GM18517 (cell line): ENCODE measurements around the gene EDA.

Experiments
- ATAC-seq: cut with Tn5 transposase; IDR thresholded peaks from one replicate; pipeline ENCODE4 v1.9.1; 2021; ENCODE audit warnings: mild to moderate bottlenecking, moderate library complexity; ENCODE audit not compliant: unreplicated experiment

EDA gene

DNA sequence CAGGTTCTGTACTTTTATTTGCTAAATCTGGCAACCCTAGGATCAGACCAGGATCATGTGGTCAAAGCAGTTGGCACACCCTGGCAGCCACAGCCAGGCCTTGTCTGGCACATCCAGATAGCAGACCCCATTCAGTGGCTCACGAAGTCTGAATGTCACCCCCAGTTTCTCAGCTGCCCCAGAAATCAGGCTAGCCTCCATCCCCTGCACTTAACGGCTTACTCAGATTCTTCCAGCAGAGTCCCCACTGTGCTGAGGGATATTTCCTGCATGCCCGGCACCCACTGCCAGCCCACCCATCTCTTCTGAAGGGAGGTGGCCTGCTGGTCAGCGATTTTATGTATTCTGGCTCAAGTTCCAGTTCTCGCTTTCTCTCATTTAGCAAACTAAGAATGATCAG is 438.5 kb downstream of the EDA start:
- no peak for ATAC-seq

DNA sequence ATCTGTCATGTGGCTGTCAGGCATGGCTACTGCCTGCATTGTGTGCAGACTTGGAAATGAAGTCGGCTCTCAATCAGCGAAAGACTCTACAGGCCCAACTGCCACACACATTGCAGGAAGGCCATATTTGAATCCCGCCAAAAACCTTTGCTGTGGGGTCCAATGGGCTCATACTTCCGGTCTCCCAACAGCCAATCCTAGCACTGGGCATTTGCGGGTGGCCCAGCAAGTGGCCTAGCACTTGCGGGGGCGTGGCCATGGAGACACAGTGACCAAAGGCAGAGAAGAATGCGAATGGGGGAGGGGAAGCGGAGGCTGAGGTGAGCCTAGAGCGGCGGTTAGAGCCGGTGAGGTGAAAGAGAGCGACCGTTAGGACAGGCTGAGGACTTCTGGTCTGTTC is 446.2 kb downstream of the EDA start, which contains the start of gene OTUD6A:
Gene OTUD6A (plus strand): TSS at position 382 of the 400 bp plus-strand sequence. CDS start 68 bp downstream, outside the sequence.
- ATAC-seq = no peak

DNA sequence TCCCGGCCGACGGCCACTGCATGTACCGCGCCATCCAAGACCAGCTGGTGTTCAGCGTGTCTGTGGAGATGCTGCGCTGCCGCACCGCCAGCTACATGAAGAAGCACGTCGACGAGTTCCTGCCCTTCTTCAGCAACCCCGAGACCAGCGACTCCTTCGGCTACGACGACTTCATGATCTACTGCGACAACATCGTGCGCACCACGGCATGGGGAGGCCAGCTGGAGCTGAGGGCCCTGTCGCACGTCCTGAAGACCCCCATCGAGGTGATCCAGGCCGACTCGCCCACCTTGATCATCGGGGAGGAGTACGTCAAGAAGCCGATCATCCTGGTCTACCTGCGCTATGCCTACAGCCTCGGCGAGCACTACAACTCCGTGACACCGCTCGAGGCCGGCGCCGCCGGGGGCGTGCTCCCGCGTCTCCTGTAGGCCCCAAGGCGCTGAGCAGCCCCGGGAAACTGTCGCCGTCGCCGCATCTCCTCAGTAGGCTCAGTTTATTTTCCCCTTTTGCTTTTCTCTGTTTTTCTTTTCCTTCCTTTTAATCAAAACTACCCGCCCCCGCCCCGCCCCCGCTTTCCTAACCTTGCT is 447.1 kb downstream of the EDA start:
- no peak for ATAC-seq

DNA sequence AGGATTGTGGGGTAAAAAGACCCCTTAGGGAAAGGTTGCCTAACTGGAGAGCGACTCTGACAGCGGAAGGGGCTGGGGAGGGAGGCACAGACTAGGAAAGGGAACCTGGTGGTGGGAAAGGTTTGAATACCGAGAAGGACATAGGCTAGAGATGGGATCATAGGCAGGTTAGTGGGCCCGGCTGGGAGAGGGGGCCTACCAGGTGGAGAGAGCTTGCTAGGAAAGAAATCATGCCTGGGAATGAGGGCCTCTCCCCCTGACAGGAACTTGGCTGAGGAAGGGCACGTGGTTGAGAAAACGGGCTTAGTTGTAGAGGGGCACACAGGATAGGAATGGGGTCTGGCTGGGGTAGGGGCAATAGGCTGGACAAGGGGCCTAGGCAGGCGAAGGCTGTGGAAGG is 450.7 kb downstream of the EDA start:
- ATAC-seq = no peak

DNA sequence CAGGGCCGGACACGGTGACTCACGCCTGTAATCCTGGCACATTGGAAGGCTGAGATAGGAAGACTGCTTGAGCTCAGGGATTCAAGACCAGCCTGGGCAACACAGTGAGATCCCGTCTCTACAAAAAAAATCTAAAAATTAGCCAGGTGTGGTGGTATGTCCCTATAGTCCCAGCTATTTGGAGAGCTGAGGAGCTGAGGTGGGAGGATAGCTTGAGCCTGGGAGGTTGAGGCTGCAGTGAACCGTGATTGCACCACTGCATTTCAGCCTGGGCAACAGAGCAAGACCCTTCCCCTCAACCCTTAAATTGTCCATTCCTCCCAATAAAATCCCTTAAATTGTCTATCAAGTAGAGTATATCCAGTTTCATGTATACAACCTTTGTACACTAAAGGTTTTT is 463.4 kb downstream of the EDA start:
- no peak for ATAC-seq

DNA sequence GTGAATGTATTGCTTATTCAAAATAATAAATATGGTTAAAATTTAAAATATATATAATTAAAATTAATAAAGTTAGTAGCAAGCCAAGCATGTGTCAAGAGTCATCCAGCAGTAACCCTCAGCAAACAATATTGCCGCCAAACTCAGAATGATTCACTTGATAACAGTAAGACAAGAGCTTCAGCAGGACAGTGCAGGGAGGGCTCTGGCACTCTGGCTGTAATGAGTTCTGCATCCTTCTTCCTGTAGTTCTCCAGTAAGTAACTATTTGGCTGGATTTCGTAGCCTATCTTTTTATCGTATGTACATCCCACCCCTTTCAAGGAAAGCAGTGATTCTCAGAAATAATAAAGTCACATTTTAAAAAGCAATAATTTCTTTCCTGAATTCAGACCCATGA is 464.0 kb downstream of the EDA start:
- ATAC-seq = no peak

DNA sequence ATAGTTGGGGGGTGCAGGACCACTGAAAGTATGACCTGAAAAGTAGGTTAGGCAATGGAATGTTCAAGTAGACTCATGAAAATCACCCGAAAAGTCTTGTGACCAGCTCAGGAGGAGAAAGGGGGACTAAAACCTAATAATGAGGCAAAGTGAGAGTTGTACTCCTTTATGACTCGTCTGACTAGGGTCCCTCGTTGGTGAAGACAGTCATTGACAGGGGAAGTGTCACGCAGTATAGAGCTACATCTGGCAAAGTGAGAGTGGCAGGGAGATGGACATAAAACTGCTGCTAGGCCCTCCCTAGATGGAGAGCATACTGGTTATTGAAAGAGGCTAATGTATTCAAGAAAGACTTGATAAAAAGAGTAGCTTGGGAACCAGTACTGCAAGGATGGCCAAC is 466.8 kb downstream of the EDA start:
- no peak for ATAC-seq

DNA sequence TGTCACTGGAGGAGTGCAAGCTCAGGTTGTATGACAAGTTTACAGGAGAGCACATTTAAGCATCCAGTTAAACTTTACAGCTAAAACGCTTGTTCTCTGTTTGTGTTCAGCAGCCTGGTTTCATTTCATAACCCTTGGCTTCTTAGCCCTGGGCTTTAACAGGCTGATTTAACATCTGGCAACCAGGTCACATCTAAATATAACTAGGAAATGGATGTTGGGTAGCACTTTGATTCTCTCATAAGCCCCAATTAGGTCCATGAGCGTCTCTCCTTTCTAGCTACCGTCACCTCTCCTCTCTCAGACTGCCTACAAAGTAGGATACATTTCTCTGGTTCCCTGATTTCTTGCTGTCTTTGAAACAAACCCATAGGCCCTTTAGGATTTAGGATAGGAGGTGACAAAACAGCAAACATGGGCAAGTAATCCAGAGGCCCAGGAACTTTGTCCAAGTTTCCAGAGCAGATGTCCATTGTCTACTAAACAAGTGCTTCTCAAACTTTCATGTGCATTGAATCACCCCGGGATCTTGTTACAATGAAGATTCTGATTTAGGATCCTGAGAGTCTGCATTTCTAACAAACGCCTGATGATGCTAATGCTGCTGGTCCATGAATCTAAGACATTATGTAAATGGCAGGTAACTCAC is 468.8 kb downstream of the EDA start:
- no peak for ATAC-seq

DNA sequence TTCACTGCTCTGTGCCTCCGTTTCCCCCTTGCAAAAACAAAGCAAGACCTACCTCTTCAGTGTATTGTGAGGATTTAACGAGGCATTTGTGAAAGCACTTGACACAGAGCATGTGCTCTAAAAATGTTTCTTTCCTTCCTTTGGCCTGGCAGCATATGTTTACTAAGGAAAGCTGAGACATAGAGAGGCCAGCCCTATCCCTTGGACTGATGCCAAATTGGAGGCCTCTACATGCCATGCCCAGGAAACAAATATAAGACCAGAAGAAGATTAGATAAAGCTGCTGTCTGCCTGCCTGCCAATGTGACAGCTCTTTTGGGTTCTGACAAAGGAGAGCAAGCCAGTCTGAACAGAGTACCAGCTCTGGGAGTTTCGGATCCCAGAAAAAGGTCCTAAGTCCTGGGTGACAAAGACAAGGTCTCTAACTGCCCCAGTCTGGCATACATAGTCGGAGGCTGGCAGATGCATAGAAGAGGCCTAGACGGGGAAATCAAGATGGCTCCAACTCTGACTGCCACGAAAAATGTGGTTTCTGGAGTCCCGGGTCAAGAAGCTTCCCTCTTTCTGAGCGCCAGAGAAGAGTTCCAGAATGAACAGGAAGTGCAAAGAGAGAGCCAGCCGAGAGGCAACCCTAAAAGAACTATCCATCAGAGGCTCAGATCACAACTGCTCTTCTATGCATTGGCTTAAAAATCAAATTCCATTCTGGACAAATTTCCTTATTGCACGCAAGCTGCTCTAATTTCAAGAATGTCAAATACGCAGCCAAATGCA is 472.1 kb downstream of the EDA start:
- ATAC-seq = no peak

DNA sequence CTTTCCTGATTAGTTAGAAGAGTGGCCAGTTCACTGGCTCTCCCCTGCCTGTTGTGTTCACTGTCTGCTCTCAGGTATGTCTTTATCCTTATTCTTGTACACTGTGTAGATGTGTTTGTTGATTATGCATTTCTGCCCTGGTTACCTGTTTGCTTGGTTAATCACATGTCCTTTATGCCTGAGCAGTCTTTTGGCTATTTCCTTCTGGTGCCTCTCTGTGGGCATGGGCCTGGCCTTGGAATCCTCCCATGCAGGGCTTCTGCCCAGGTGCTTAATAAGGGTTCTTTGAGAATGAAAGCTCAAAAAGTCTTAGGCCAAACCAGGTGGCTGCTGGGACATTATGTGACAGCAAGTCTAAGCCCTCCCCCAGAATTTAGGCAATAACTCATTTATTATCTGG is 472.8 kb downstream of the EDA start:
- no peak for ATAC-seq
